ENCODE measurements around the gene BNIP5. TPM values are rescaled to one million over a fixed set of nuclear protein-coding genes. Genes with fewer than 3 reads are reported as not detected.

BNIP5 gene
- total RNA-seq, 1 experiment from 2014 or later: not detected

DNA sequence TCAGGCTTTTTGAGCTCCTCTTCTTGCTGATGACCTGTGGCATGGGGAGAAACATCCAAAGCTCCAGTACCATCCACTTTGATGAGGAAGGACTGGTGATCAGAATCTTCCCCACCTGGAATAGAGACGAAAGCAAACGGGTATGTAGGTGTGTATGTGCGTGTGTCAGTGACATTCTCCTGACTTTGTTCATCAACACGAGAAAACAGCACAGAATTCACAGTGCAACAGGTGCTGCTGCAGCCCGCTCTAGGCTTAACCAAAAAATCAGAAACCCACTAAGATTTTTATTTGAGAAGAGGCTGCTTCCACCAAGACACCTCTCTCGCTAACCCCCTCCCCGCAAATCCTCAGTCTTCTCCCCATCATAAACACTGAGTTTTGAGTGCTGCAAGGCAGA lies 8.1 kb downstream of the BNIP5 start:
- no peak for TF ChIP-seq EZH2 (IDR thresholded peaks at IDR 0.05; ENCODE audit: low read depth)
- TF ChIP-seq, protein P1, sequence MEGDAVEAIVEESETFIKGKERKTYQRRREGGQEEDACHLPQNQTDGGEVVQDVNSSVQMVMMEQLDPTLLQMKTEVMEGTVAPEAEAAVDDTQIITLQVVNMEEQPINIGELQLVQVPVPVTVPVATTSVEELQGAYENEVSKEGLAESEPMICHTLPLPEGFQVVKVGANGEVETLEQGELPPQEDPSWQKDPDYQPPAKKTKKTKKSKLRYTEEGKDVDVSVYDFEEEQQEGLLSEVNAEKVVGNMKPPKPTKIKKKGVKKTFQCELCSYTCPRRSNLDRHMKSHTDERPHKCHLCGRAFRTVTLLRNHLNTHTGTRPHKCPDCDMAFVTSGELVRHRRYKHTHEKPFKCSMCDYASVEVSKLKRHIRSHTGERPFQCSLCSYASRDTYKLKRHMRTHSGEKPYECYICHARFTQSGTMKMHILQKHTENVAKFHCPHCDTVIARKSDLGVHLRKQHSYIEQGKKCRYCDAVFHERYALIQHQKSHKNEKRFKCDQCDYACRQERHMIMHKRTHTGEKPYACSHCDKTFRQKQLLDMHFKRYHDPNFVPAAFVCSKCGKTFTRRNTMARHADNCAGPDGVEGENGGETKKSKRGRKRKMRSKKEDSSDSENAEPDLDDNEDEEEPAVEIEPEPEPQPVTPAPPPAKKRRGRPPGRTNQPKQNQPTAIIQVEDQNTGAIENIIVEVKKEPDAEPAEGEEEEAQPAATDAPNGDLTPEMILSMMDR (conservative IDR thresholded peaks at IDR 0.05): no peak
- ChIA-PET POLR2A (ENCODE audit: unreplicated experiment) (no interaction called here), CTCF (no interaction called here)
- Histone ChIP-seq H3K27ac (no peak overlapping the region), H3K79me2 (ENCODE audit: low read depth) (no peaks in the 10 kb centered on the region), H3F3A (ENCODE audit: insufficient read depth, low read depth) (no peaks in the 10 kb centered on the region), H2AFZ (no peak overlapping the region), H3K4me2 (no peak overlapping the region), H3K9me3 (ENCODE audit: insufficient read depth, low read depth) (no peaks in the 10 kb centered on the region), H3K4me1 (replicated peaks; ENCODE audit: insufficient read depth) (no peaks in the 10 kb centered on the region), H3K4me3 (no peak overlapping the region), H3K27me3 (ENCODE audit: insufficient read depth, low read depth) (no peaks in the 10 kb centered on the region), H3K9me2 (ENCODE audit: insufficient read depth) (no peaks in the 10 kb centered on the region), H4K20me1 (ENCODE audit: insufficient read depth) (no peaks in the 10 kb centered on the region), H3K36me3 (ENCODE audit: low read depth) (no peaks in the 10 kb centered on the region)
- no TSS peak for BruUV-seq (replicated peaks)
- intact Hi-C loops (cut with micrococcal nuclease; ENCODE audit: unreplicated experiment): no loop called here
- DNase-seq: no peak

DNA sequence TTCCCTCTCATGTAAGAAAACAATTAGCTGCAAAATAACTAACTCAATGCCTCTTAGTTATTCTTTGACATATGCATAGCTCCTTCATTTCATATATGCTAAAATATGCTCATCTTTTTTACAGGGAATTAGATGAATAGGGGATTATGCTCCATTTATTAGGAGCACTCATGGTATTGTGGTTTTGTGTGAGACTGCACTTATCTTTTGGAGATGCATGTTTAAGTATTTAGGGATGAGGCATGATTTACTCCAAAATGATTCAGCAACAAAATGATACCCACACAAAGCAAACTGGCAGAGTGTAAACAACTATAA lies 8.8 kb downstream of the BNIP5 start:
- ChIA-PET CTCF (no interaction called here), POLR2A (ENCODE audit: unreplicated experiment) (interaction anchor here (0.5 kb wide), 1 partner anchor 779 kb away, joined by 7 read pairs; no protein-coding TSS in a partner anchor)
- no peak overlapping the region for H3K27ac ChIP-seq
- H3F3A ChIP-seq (ENCODE audit: insufficient read depth, low read depth): no peaks in the 10 kb centered on the region
- H4K20me1 ChIP-seq (ENCODE audit: insufficient read depth): no peaks in the 10 kb centered on the region
- no peaks in the 10 kb centered on the region for H3K9me3 ChIP-seq (ENCODE audit: insufficient read depth, low read depth)
- no TSS peak for BruUV-seq (replicated peaks)
- intact Hi-C loops (cut with micrococcal nuclease; ENCODE audit: unreplicated experiment): no loop called here
- TF ChIP-seq, protein P1 (conservative IDR thresholded peaks at IDR 0.05): no peak
- TF ChIP-seq EZH2 (IDR thresholded peaks at IDR 0.05; ENCODE audit: low read depth): no peak
- DNase-seq: no peak
- no peak overlapping the region for H3K4me2 ChIP-seq
- no peaks in the 10 kb centered on the region for H3K79me2 ChIP-seq (ENCODE audit: low read depth)
- no peaks in the 10 kb centered on the region for H3K36me3 ChIP-seq (ENCODE audit: low read depth)
- no peaks in the 10 kb centered on the region for H3K9me2 ChIP-seq (ENCODE audit: insufficient read depth)
- H3K4me1 ChIP-seq (replicated peaks; ENCODE audit: insufficient read depth): no peaks in the 10 kb centered on the region
- H3K4me3 ChIP-seq: no peak overlapping the region
- no peak overlapping the region for H2AFZ ChIP-seq
- no peaks in the 10 kb centered on the region for H3K27me3 ChIP-seq (ENCODE audit: insufficient read depth, low read depth)

DNA sequence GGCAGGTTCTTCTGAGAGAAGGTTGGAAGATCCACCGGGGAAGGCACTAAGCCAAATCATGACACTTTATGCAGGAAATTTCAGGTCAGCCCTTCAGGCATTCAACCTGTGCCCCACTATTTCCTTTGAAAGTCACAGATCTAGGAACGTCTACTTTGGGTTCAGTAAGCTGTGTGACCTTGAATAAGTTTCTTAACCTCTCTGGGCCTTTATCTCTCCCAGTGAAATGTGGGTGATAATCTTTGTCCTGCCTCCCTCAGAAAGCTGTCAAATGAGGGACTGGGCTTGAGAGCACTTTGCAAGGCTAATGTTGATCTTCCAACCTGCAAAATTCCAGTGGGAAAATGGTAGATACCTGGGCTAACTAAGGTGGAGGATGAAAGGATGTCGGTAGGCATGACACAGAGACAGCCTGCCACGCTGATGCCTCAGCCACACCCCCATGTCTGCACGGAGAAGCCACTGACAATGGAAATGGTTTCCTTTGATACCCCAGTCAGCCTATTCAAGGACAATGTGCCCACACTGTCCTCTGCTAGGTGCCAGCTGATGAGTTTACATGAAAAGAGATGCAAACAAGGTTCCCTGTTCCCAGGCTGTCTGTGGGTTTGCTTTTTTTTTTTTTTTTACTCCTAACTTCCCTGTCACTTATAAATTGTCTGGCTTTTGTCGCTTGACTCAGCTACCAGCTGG lies 9.3 kb downstream of the BNIP5 start:
- H4K20me1 ChIP-seq (ENCODE audit: insufficient read depth): no peaks in the 10 kb centered on the region
- no peaks in the 10 kb centered on the region for H3K9me3 ChIP-seq (ENCODE audit: insufficient read depth, low read depth)
- no peaks in the 10 kb centered on the region for H3K4me1 ChIP-seq (replicated peaks; ENCODE audit: insufficient read depth)
- no peak overlapping the region for H3K4me2 ChIP-seq
- no peak for DNase-seq
- no peak overlapping the region for H2AFZ ChIP-seq
- ChIA-PET POLR2A (ENCODE audit: unreplicated experiment) (interaction anchor here (0.5 to 0.6 kb wide), 2 partner anchors 34 to 779 kb away, joined by 5 to 7 read pairs; no protein-coding TSS in a partner anchor), CTCF (no interaction called here)
- no peak overlapping the region for H3K4me3 ChIP-seq
- H3K79me2 ChIP-seq (ENCODE audit: low read depth): no peaks in the 10 kb centered on the region
- H3K27me3 ChIP-seq (ENCODE audit: insufficient read depth, low read depth): no peaks in the 10 kb centered on the region
- intact Hi-C loops (cut with micrococcal nuclease; ENCODE audit: unreplicated experiment): no loop called here
- H3K27ac ChIP-seq: no peak overlapping the region
- no peaks in the 10 kb centered on the region for H3K36me3 ChIP-seq (ENCODE audit: low read depth)
- no peaks in the 10 kb centered on the region for H3F3A ChIP-seq (ENCODE audit: insufficient read depth, low read depth)
- H3K9me2 ChIP-seq (ENCODE audit: insufficient read depth): no peaks in the 10 kb centered on the region
- no TSS peak for BruUV-seq (replicated peaks)
- no peak for TF ChIP-seq EZH2 (IDR thresholded peaks at IDR 0.05; ENCODE audit: low read depth)
- TF ChIP-seq, protein P1 (conservative IDR thresholded peaks at IDR 0.05): no peak

All from PC-9 (cell line).